HUES48 (cell line): Measurements from ENCODE around the gene CBX4.

Experiments used
- H3K27ac ChIP-seq: one replicate; pipeline ENCODE4 v1.7.0; 2013; ENCODE audit warnings: low read depth, low read length, inconsistent platforms
- H3K27me3 ChIP-seq: 2 replicates; pipeline ENCODE4 v1.6.1; 2013; ENCODE audit warnings: mild to moderate bottlenecking, low read length; ENCODE audit not compliant: control insufficient read depth, insufficient read depth
- H3K36me3 ChIP-seq: 2 replicates; pipeline ENCODE4 v1.6.1; 2013; ENCODE audit warnings: low read length; ENCODE audit not compliant: control insufficient read depth, insufficient read depth
- H3K4me1 ChIP-seq: 2 replicates; pipeline ENCODE4 v1.6.1; 2013; ENCODE audit warnings: mild to moderate bottlenecking, low read length; ENCODE audit not compliant: control insufficient read depth, insufficient read depth
- H3K4me3 ChIP-seq: 2 replicates; pipeline ENCODE4 v1.5.1; 2013; ENCODE audit warnings: mild to moderate bottlenecking, low read depth, low read length
- H3K9ac ChIP-seq: 2 replicates; pipeline ENCODE4 v1.6.1; 2013; ENCODE audit warnings: mild to moderate bottlenecking, low read depth, low read length, moderate library complexity
- H3K9me3 ChIP-seq: 2 replicates; pipeline ENCODE4 v1.6.1; 2013; ENCODE audit warnings: low read length; ENCODE audit not compliant: control insufficient read depth, insufficient read depth

Gene CBX4

GRCh38 chr17:79871131-79871530, 31.9 kb upstream of the CBX4 start:
- no peak overlapping the region for H3K9ac ChIP-seq
- H3K36me3 ChIP-seq = no peaks in the 10 kb centered on the region
- no peak overlapping the region for H3K4me3 ChIP-seq
- H3K4me1 ChIP-seq = peaks cover 5% of the 10 kb centered on the region; the same call in 1 of the 2 replicates
- H3K9me3 ChIP-seq = no peaks in the 10 kb centered on the region
- no peaks in the 10 kb centered on the region for H3K27me3 ChIP-seq
- no peak overlapping the region for H3K27ac ChIP-seq

GRCh38 chr17:79870540-79870939, 31.3 kb upstream of the CBX4 start:
- Histone ChIP-seq H3K27me3 (no peaks in the 10 kb centered on the region), H3K4me3 (no peak overlapping the region), H3K27ac (no peak overlapping the region), H3K4me1 (peaks cover 5% of the 10 kb centered on the region; the same call in 1 of the 2 replicates), H3K36me3 (no peaks in the 10 kb centered on the region), H3K9ac (no peak overlapping the region), H3K9me3 (no peaks in the 10 kb centered on the region)

- H3K9ac ChIP-seq = no peak overlapping the region
- H3K27ac ChIP-seq = no peak overlapping the region
- H3K27me3 ChIP-seq = no peaks in the 10 kb centered on the region
- H3K4me1 ChIP-seq = peaks cover 5% of the 10 kb centered on the region; the same call in 1 of the 2 replicates
- H3K9me3 ChIP-seq = no peaks in the 10 kb centered on the region
- H3K4me3 ChIP-seq = no peak overlapping the region
- no peaks in the 10 kb centered on the region for H3K36me3 ChIP-seq
These were observed 27.7 kb upstream of the CBX4 start for GRCh38 chr17:79866791-79867518.

- peaks cover 5% of the 10 kb centered on the region; the same call in 1 of the 2 replicates for H3K4me1 ChIP-seq
- H3K27me3 ChIP-seq = no peaks in the 10 kb centered on the region
- no peak overlapping the region for H3K27ac ChIP-seq
- H3K9me3 ChIP-seq = no peaks in the 10 kb centered on the region
- no peaks in the 10 kb centered on the region for H3K36me3 ChIP-seq
- H3K4me3 ChIP-seq = no peak overlapping the region
- H3K9ac ChIP-seq = no peak overlapping the region
These were observed 26.3 kb upstream of the CBX4 start for GRCh38 chr17:79865351-79866210.

- H3K9me3 ChIP-seq = no peaks in the 10 kb centered on the region
- peaks cover 5% of the 10 kb centered on the region; the same call in 1 of the 2 replicates for H3K4me1 ChIP-seq
- no peaks in the 10 kb centered on the region for H3K27me3 ChIP-seq
- H3K9ac ChIP-seq = no peak overlapping the region
- H3K27ac ChIP-seq = no peak overlapping the region
- no peak overlapping the region for H3K4me3 ChIP-seq
- H3K36me3 ChIP-seq = no peaks in the 10 kb centered on the region
These were observed 25.5 kb upstream of the CBX4 start for GRCh38 chr17:79864617-79865250.

- Histone ChIP-seq H3K9ac (no peak overlapping the region), H3K27ac (no peak overlapping the region), H3K36me3 (no peaks in the 10 kb centered on the region), H3K4me3 (no peak overlapping the region), H3K4me1 (peaks cover 5% of the 10 kb centered on the region; the same call in 1 of the 2 replicates), H3K9me3 (no peaks in the 10 kb centered on the region), H3K27me3 (no peaks in the 10 kb centered on the region)
These were observed 24.9 kb upstream of the CBX4 start for GRCh38 chr17:79864147-79864546.

- no peaks in the 10 kb centered on the region; the same call in 1 of the 2 replicates for H3K4me1 ChIP-seq
- H3K36me3 ChIP-seq = no peaks in the 10 kb centered on the region
- no peak overlapping the region for H3K27ac ChIP-seq
- H3K9me3 ChIP-seq = no peaks in the 10 kb centered on the region
- no peaks in the 10 kb centered on the region for H3K27me3 ChIP-seq
- no peak overlapping the region for H3K4me3 ChIP-seq
- H3K9ac ChIP-seq = no peak overlapping the region
These were observed 23.7 kb upstream of the CBX4 start for GRCh38 chr17:79862771-79863440.

- Histone ChIP-seq H3K27ac (no peak overlapping the region), H3K9me3 (no peaks in the 10 kb centered on the region), H3K4me3 (no peak overlapping the region), H3K9ac (no peak overlapping the region), H3K36me3 (no peaks in the 10 kb centered on the region), H3K4me1 (no peaks in the 10 kb centered on the region; the same call in 1 of the 2 replicates), H3K27me3 (no peaks in the 10 kb centered on the region)
These were observed 23.0 kb upstream of the CBX4 start for GRCh38 chr17:79862238-79862637.

GRCh38 chr17:79861413-79862216, 22.4 kb upstream of the CBX4 start:
- H3K27ac ChIP-seq = no peak overlapping the region
- no peaks in the 10 kb centered on the region for H3K27me3 ChIP-seq
- no peaks in the 10 kb centered on the region for H3K9me3 ChIP-seq
- H3K4me3 ChIP-seq = no peak overlapping the region
- no peaks in the 10 kb centered on the region for H3K36me3 ChIP-seq
- H3K4me1 ChIP-seq = no peaks in the 10 kb centered on the region; the same call in 1 of the 2 replicates
- no peak overlapping the region for H3K9ac ChIP-seq
